NT2/D1 (cell line): ENCODE results near the gene OTUD4.

ENCODE experiments used
- SUZ12 ChIP-seq: IDR thresholded peaks from 2 replicates; pipeline ENCODE4 v1.6.1; 2011; ENCODE audit not compliant: insufficient read length, insufficient read depth; ENCODE audit errors: extremely low read depth
- YY1 ChIP-seq: IDR thresholded peaks from 2 replicates; pipeline ENCODE4 v1.6.1; 2011; ENCODE audit not compliant: insufficient read length, insufficient read depth
- ZNF274 ChIP-seq: IDR thresholded peaks from 2 replicates; pipeline ENCODE4 v1.6.1; 2011; ENCODE audit warnings: mild to moderate bottlenecking, low read depth, low read length

- TF ChIP-seq YY1 = no peak
- TF ChIP-seq SUZ12 = no peak
- TF ChIP-seq ZNF274 = no peak
These were observed 18.8 kb upstream of the OTUD4 start for GRCh38 chr4:145199051-145199716.
